DOHH2 (cell line): ENCODE data around the gene MORF4L2.

ENCODE experiments used
- H3F3A ChIP-seq: fragments of 200-600 bp; sonication (generic), shearing (Covaris generic); 2 replicates; pipeline ENCODE4 v1.6.0; 2016; ENCODE audit warnings: antibody characterized with exemption, mild to moderate bottlenecking; ENCODE audit not compliant: control insufficient read depth, insufficient read depth
- H3K27ac ChIP-seq: fragments of 200-600 bp; sonication (generic); 2 replicates; pipeline ENCODE4 v1.5.1; 2014; ENCODE audit warnings: low read depth, mild to moderate bottlenecking, low read length, moderate library complexity
- H3K27me3 ChIP-seq: fragments of 200-600 bp; sonication (generic); 2 replicates; pipeline ENCODE4 v1.6.1; 2014; ENCODE audit warnings: mild to moderate bottlenecking, low read length, mixed read lengths; ENCODE audit not compliant: control insufficient read depth
- H3K36me3 ChIP-seq: fragments of 200-600 bp; sonication (generic); 2 replicates; pipeline ENCODE4 v1.6.1; 2014; ENCODE audit warnings: mild to moderate bottlenecking, low read length, moderate library complexity, mixed read lengths; ENCODE audit not compliant: control insufficient read depth
- H3K4me1 ChIP-seq: fragments of 200-600 bp; sonication (generic); 2 replicates; pipeline ENCODE4 v1.6.1; 2014; ENCODE audit warnings: mild to moderate bottlenecking, low read length, mixed read lengths; ENCODE audit not compliant: control insufficient read depth
- H3K4me2 ChIP-seq: fragments of 200-600 bp; sonication (generic); 2 replicates; pipeline ENCODE4 v1.6.0; 2014; ENCODE audit warnings: mild to moderate bottlenecking, low read length, moderate library complexity
- H3K4me3 ChIP-seq: fragments of 200-600 bp; sonication (generic); 2 replicates; pipeline ENCODE4 v1.5.1; 2014; ENCODE audit warnings: mild to moderate bottlenecking, low read length, mixed read lengths
- H3K79me2 ChIP-seq: fragments of 200-600 bp; sonication (generic); 2 replicates; pipeline ENCODE4 v1.6.1; 2014; ENCODE audit warnings: mild to moderate bottlenecking, low read length, mixed read lengths; ENCODE audit not compliant: control insufficient read depth
- H3K9me2 ChIP-seq: fragments of 200-600 bp; sonication (generic); replicated peaks from 2 replicates; pipeline ENCODE4 v1.6.1; 2014; ENCODE audit warnings: mild to moderate bottlenecking, low read length, mixed read lengths; ENCODE audit not compliant: control insufficient read depth
- H3K9me3 ChIP-seq: fragments of 200-600 bp; sonication (generic); 2 replicates; pipeline ENCODE4 v1.6.1; 2014; ENCODE audit warnings: antibody characterized with exemption, low read length, mixed read lengths; ENCODE audit not compliant: control insufficient read depth, insufficient read depth
- H4K20me1 ChIP-seq: fragments of 200-600 bp; sonication (generic); 2 replicates; pipeline ENCODE4 v1.6.0; 2014; ENCODE audit warnings: low read depth, mild to moderate bottlenecking, antibody characterized with exemption, low read length, moderate library complexity; ENCODE audit not compliant: control insufficient read depth, insufficient read depth
- CTCF ChIP-seq: fragments of 200-600 bp; sonication (generic); IDR thresholded peaks from one replicate; pipeline ENCODE4 v1.5.1; 2014; ENCODE audit warnings: antibody characterized with exemption, mild to moderate bottlenecking, low read depth, low read length; ENCODE audit not compliant: poor library complexity, severe bottlenecking
- EZH2phosphoT487 ChIP-seq: fragments of 200-600 bp; sonication (generic); IDR thresholded peaks from 2 replicates; pipeline ENCODE4 v1.6.1; 2017; ENCODE audit warnings: borderline replicate concordance, mild to moderate bottlenecking, antibody characterized with exemption, low read length, moderate library complexity, mixed read lengths

The MORF4L2 gene

GRCh38 chrX:103727115-103727514 is 40.6 kb upstream of the MORF4L2 start:
- Histone ChIP-seq H3K9me2 (no peaks in the 10 kb centered on the region), H3K4me2 (no peak overlapping the region), H3K27me3 (no peaks in the 10 kb centered on the region), H3K4me1 (no peaks in the 10 kb centered on the region), H3K4me3 (no peak overlapping the region), H3F3A (no peaks in the 10 kb centered on the region), H3K79me2 (no peaks in the 10 kb centered on the region), H4K20me1 (no peaks in the 10 kb centered on the region), H3K9me3 (no peaks in the 10 kb centered on the region), H3K36me3 (no peaks in the 10 kb centered on the region), H3K27ac (no peak overlapping the region)
- TF ChIP-seq CTCF (no peak), EZH2phosphoT487 (no peak)

- Histone ChIP-seq H3F3A (no peaks in the 10 kb centered on the region), H3K79me2 (no peaks in the 10 kb centered on the region), H4K20me1 (no peaks in the 10 kb centered on the region), H3K36me3 (no peaks in the 10 kb centered on the region), H3K9me3 (no peaks in the 10 kb centered on the region), H3K4me2 (no peak overlapping the region), H3K27ac (no peak overlapping the region), H3K9me2 (no peaks in the 10 kb centered on the region), H3K27me3 (no peaks in the 10 kb centered on the region), H3K4me1 (no peaks in the 10 kb centered on the region), H3K4me3 (no peak overlapping the region)
- TF ChIP-seq CTCF (no peak), EZH2phosphoT487 (no peak)
Observed at GRCh38 chrX:103726477-103726876, 40.0 kb upstream of the MORF4L2 start.

- Histone ChIP-seq H3K36me3 (no peaks in the 10 kb centered on the region), H3K27me3 (no peaks in the 10 kb centered on the region), H3K79me2 (no peaks in the 10 kb centered on the region), H3K9me2 (no peaks in the 10 kb centered on the region), H3F3A (no peaks in the 10 kb centered on the region), H3K27ac (no peak overlapping the region), H3K9me3 (no peaks in the 10 kb centered on the region), H4K20me1 (no peaks in the 10 kb centered on the region), H3K4me1 (no peaks in the 10 kb centered on the region), H3K4me3 (no peak overlapping the region), H3K4me2 (no peak overlapping the region)
- TF ChIP-seq EZH2phosphoT487: no peak
- TF ChIP-seq CTCF: no peak
Observed at GRCh38 chrX:103722505-103722904, 36.0 kb upstream of the MORF4L2 start.

- no peak for TF ChIP-seq CTCF
- no peak for TF ChIP-seq EZH2phosphoT487
- Histone ChIP-seq H3K79me2 (no peaks in the 10 kb centered on the region), H3K4me2 (no peak overlapping the region), H3K9me2 (no peaks in the 10 kb centered on the region), H3K36me3 (no peaks in the 10 kb centered on the region), H3K9me3 (no peaks in the 10 kb centered on the region), H3K27ac (no peak overlapping the region), H4K20me1 (no peaks in the 10 kb centered on the region), H3F3A (no peaks in the 10 kb centered on the region), H3K4me1 (no peaks in the 10 kb centered on the region), H3K27me3 (no peaks in the 10 kb centered on the region), H3K4me3 (no peak overlapping the region)
Observed at GRCh38 chrX:103718120-103718519, 31.6 kb upstream of the MORF4L2 start.
